HG03432 (cell line): ENCODE results near the gene ULBP1.
"Not testable (repeated sequence)": the region's sequence is repeated elsewhere in the genome, so short reads cannot be mapped to it uniquely, and the experiment has no call there.

ENCODE experiments used
- ATAC-seq: cut with Tn5 transposase; IDR thresholded peaks from one replicate; pipeline ENCODE4 v1.9.1; 2021; ENCODE audit warnings: mild to moderate bottlenecking, moderate library complexity; ENCODE audit not compliant: unreplicated experiment

ULBP1 gene

DNA sequence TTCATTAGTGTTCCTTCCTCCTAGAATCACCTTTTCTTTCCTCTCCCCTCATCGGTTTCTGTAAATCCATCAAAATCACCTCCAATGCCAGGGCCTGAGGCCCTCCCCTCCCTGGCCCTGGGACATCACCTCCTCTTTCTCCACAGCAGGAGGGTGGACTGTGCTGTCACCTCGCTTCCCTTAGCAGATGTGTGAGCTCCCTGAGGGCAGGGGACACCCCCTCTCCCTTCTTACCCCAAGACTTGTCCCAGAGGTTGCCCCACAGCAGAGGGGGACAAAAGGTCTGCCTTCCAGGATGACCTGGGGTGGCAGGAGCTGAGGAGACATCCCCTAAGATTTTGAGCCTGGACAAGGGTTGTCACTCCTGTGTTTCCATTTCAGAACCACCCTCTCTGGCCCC lies 5.9 kb downstream of the ULBP1 start:
- no peak for ATAC-seq

DNA sequence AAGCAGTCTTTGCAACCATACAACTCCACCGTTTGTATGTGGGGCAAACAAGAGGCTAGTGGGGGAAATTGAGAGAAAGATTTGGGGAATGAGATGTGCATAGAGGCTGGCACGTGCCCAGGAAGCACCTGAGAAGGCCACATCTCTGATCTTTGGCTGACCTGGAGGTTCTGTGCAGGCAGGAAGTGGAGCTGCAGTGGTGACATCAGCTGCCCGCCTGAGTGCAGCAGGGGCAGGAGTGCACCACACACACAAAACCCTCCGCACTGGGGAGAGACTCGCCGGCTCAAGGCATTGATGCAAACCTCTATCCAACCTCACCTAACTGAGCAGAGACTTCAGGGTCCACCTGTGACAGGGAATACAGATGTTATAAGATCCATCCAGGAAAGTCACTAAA lies 10.7 kb downstream of the ULBP1 start:
- not testable (repeated sequence) for ATAC-seq

DNA sequence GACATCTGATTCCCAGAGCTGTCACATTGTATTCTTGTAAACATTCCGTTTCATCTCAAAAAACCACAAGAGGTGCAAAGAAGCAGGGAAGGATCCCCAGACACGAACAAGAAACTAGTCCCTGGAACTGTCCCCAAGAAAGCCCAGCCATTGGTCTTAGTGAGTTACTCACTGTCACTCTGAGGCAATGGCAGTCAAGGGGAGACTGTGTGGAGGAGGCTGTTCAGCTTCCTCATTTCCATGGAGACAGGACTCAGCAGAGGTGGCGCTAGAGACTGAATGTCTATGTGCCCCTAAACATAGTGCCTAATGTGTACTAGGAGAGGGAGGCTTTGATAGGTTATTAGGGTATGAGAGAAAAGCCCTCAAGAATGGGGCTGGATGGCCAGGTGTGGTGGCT lies 11.1 kb downstream of the ULBP1 start:
- ATAC-seq = no peak

DNA sequence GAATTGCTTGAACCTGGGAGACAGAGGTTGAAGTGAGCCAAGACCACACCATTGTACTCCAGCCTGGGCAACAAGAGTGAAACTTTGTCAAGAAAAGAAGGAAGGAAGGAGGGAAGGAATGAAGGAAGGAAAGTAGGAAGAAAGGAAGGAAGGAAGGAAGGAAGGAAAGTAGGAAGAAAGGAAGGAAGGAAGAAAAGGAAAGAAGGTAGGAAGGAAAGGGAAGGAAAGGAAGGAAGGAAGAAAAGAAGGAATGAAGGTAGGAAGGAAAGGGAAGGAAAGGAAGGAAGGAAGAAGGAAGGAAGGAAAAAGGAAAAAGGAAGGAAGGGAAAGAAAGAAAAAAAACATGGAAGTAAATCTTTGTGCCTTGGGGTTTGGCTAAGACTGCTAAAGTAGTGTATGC lies 11.7 kb downstream of the ULBP1 start:
- ATAC-seq = no peak

DNA sequence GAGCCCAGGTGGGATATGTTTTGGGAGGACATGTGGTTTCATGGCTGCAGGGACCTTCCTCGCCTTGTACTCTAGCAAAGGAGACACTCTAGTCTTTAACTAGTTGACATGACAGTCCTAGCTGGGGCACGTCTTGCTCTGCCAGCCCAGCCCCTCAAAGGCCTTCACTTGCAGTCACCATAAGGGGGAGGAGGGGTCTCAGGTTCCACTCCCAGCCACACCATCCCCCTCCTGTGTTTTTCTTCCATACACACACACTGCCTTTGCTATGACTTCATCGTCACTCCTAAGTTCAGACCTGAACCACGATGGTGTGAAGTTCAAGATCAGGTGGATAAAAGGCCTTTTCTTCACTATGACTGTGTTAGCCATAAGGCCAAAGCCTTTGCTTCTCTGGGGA lies 13.5 kb downstream of the ULBP1 start:
- no peak for ATAC-seq

DNA sequence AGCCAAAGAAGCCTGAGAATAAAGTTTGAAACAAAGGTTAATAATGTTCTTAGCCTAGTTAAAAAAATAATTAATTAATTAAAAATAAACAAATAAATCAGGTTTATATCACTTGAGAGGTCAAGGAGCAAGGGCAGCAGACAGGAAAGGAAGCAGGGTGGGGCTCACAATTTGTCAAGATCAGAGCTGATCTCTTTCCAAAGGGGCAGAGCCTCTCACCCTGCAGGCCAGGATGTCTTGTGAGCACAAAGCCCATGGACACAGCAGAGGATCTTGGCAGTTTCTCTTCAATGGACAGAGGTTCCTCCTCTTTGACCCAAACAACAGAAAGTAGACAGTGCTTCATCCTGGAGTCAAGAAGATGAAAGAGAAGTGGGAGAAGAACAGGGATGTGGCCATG lies 14.9 kb downstream of the ULBP1 start:
- no peak for ATAC-seq

DNA sequence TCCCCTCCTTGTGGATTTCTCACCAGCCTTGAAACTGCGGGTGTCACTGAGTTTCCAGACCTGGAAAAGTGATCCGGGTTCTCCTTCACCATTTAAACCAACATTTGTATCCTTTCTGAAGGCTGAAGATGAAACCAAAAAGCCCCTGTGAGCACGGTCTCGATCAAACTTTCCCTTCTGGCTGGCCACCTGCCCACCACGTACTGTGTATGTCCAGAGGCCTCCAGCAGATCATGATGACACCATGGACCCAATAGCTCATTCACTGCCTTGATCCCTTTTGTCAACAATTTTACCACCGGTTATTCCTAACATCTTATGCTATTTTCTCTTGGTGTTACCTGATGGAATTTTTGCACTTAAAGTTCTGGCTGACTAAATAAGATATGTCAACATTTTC lies 15.6 kb downstream of the ULBP1 start:
- no peak for ATAC-seq

DNA sequence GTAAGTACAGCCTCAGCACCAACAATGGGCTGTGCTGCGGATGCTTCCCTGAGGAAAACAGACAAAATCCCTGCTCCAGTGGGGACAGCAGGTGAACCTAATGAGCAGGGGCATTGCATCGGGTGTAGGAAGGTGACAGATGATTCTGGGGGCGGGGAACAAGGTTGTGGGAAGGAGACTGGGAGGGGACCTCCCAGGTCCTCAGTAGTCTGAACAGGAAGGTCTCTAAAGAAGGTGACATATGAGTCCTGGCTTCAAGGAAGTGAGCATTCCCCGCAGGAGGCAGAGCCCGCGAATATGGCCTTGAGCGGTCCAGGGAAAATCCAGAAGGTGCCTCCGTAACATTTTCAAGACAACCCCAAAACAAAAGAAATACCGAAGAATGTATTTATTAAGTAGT lies 19.4 kb downstream of the ULBP1 start:
- no peak for ATAC-seq

DNA sequence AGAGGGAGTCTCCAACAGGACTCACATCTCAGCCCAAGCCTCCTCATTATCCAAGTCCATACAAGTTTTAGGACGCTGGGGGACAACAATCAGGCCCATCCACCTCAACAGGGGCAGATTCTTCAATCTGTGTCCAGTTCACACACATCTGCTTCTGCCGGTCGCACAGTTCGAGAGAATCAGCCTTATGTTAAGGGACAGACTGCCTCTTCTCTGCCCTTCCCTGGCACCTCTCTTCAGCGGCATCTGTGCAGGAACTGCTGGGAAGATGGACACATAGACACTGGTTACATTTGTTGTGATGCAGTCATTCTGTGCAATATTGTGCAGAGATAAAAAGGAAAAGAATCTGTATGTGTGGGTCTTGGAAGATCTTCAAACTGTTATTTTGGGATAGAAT lies 21.0 kb downstream of the ULBP1 start:
- ATAC-seq = no peak

DNA sequence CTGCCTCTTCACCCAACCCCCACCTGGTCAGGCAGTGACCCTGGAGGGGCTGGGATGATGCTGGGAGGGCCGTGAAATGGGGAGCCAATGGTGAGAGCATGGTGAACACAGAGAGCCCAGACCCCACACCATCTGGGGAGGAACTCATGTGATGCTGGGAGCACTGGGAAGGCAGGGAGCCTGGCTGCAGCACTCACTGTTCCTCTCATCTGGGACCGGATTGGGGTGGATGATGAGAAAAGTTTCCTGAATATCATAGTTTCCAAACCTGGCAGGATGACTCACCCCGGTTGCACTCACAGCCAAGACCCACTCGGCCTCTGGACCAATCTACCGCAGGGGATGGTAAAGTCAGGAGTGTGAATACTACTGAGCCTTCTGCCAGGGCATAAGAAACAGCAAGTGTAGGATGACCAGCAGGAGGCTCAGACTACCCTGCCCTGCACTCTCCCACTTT lies 21.8 kb downstream of the ULBP1 start:
- ATAC-seq = no peak

DNA sequence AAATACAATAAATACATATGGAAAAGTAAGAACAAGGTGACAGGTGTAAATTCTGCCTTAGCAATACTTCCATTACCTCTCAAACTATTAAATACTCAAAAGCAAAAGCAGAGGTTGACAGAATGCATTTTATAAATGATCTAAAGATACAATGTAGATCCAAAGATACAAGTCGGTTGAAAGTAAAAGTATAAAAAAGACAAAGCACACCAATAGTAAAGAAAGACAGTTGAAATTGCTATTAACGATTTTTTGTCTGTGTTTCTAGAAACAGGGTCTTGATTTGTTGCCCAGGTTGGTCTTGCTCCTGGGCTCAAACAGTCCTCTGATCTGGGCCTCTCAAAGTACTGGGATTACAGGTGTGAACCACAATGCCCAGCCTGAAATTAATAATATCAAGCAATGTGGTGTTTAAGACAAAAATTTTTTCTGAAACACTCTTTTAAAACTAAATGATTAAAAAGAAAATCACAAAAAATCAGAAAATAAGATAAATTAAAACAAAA lies 23.9 kb downstream of the ULBP1 start:
- no peak for ATAC-seq

DNA sequence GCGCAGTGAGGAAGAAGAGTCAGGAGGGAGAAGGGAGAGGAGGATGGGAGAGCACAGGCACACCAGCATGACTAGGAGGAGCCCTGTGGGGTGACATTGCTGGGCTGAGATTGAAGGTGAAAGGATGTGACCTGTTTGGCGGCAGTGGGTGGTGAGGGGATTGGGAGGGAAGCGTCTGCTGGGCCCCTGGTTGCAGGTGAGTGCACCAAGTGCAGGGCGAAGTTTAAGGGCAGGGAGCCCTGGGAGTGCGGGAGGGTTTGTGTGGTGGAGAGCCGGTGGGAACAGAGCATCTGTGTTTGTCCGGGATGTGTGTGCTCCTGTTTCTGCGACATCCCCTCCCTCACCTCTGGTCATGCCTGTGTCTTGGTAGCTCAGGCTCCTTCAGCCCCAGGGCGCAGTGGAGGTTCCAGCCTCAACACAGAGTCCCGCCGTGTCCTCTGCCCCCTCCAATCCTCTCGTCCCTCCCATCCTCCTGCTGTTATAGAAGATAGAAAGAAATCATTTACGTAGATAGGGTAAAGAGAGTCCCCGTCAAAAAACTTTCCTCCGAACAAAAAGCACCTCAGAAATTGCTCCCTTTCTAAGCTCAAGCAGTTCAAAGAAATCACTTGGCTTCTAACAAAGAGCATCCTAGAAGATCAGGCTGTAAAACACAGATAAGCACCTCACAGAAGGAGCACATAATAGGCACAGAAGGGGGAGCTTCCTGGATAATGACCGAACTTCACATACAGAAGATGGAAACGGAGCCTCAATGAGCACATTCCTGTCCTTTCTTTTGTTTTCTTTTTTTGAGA lies 25.0 kb downstream of the ULBP1 start:
- no peak for ATAC-seq

DNA sequence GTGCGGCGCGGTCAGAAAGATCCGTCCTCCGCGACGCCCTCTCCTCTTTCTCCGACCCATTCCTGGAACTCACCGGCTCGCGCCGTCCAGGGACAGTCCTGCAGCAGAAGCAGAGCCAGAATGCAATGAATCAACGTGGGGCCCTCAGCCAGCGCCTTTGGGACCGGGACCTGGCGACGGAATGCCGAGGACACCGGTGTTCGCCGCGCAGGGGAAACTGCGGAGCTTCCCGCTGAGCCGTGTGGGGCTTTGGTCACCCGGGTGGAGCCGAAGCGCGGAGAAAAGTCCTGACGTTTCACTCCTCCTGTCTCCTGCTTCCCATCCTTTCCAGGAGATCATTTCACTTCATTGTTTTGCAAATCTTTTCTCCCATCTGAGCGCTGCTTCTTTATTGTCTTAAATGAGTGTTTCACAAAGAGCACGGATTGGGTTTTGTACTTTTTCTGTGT lies 26.5 kb downstream of the ULBP1 start:
- no peak for ATAC-seq

DNA sequence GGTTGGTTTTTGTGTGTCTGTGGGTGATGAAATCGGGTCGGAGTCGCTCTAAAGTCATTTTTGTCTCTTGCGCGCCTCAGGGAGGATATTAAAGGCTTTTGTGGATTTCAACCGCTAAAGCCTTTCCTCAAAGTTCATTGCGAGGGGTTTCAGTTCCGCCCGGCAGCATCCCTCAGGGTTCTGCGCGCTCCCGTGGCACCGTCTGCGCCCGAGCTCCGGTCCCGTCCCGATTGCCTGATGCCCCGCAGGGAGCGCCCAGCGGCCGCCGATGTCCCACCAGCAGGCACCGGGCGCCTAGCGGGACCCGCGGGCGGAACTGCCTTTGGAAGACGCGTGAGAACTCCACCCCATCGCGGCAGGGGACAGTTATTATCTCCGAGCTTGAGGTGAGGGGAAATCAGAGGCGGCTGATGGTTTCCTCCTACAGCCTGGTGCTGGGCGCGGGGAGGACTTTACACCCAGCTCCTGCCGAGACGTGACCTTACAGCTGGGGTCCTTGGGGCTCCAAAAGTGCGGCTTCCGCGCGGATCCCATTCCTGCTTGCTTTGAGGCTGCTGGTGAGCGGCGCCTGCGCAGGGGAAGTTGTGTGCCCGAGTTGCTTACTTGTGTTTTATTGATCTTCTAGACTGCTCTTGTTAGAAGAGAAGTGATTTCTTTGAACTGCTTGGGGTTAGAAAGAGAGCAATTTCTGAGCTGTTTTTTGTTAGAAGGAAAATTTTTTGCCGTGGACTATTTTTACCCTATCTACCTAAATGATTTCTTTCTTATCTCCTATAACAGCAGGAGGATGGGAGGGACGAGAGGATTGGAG lies 27.1 kb downstream of the ULBP1 start:
- ATAC-seq = no peak

DNA sequence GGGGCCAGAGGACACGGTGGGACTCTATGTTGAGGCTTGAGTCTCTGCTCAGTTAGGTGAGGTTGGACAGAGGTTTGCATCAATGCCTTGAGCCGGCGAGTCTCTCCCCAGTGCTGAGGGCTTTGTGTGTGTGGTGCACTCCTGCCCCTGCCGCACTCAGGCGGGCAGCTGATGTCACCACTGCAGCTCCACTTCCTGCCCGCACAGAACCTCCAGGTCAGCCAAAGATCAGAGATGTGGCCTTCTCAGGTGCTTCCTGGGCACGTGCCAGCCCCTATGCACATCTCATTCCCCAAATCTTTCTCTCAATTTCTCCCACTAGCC lies 27.7 kb downstream of the ULBP1 start:
- not testable (repeated sequence) for ATAC-seq

DNA sequence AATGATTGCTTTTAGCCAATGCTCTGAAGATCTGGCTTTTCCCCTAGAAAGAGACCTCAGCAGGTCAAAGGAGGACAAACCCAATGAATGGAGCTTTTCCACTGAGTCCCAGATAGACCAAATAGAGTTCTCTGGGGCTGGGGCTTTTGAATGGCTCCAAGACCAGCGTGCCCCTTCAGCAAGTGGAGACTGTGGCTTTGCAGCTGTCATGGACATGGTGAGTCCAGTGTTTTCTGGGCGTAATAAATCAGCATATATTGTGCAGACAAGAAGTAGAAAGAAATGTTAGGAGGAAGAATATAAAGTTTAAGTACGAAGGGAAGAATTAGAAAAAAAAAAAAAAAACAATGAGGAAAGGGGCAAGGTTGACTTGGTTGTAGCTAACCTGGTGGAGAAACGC lies 28.1 kb downstream of the ULBP1 start:
- ATAC-seq = no peak

DNA sequence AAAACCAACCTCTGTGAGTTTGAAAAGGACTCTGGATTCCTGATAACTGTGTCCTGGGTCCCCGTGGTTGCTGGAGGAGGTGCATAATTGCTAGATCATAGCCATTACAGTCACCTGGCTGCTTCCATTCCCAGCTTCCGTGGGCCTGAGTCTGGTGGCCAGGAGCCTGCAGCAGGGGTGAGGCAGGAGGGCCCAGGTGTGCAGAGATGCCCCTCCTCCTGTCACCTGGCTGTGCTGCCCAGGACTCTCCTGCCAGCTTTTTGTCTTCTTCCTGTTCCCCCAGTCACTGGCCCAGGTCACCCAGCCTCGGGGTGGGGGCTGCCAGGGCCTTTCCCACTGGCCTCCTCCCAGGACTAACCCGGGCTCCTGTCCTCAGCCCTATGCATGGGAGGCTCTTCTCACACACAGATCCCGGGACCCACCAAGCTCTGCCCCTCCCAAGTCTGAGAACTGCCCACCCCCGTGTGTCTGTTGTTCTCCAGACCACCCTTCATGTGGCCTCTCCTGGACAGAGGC lies 31.6 kb downstream of the ULBP1 start:
- no peak for ATAC-seq

DNA sequence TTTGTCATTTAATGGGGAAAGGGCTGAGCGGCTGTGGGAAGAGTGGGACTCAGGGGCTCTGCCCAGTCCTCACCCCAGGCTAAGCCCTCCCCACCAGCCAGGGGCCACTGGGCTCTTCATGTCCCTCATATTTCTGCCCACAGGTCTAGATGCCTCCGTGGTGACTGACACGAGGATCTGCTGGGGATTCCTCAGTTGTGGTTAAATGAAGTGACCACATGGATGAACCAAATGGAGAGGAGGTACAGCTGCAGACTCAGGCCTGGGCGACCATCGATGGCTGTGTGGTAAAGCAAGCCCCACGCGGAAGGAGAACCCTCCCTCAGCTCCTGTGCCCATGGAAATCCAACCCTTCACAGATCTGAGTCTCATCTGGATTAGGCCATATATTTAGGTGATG lies 32.2 kb downstream of the ULBP1 start:
- no peak for ATAC-seq

DNA sequence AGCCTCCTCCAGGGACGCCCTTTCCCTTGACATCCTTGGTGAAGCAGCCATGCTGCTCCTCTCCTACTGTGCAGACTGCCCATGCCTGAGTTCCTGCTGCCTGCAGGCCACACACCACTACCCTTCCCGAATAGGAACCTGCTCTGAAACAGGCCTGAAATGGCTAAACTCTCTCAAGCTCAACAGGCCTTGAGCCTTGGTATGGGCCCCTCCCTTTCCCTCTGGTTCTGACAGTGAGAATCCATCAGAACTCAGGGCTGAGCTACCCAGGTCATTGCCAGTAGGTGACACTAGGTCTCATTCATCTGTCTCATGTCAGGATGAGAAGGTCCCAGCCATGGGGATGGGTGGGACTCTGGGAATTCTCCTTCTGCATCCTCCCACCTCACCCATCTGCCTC lies 35.9 kb downstream of the ULBP1 start:
- no peak for ATAC-seq

DNA sequence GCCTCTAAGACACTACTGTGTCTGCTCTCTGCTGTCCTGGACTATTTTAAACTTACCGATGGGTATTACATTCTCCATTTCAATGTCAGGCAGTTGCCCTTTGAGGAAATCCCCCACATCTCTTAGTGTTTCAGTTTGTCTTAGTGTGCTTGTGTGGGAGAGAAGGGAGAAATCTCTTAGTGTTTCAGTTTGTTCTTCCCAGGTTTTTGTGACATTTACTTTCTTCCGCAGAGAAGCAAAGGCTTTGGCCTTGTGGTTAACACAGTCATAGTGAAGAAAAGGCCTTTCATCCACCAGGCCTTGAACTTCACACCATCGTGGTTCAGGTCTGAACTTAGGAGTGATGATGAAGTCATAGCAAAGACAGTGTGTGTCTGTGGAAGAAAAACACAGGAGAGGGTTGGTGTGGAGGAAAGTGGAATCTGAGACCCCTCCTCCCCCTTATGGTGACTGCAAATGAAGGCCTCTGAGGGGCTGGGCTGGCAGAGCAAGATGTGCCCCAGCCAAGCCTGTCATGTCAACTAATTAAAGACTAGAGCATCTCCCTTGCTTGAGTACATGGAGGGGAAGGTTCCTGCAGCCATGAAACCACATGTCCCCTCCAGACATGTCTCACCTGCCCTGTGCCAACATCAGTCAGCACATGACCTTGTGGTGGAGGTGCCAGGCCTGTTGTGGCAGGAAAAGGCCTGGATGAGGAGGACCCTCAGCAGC lies 37.7 kb downstream of the ULBP1 start:
- ATAC-seq = peak; percentile 59

DNA sequence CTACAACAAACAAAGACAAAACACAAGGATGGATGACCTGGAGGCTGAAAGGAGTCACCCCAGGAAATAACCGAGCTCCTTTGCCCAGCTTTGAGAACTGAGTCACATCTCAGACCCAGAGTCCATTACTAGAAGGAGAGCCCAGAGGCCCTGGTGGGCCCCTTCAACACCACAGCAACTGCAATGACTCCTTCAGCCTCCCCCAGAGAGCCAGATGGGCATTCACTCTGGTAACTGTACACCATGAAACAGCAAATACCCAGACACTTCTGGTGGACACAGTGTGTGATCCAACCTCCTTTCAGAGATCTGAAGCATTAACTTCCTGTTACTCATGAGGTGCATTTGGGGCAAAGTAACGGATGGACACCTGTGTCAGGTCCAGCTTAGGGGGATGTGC lies 39.0 kb downstream of the ULBP1 start:
- no peak for ATAC-seq
